Upper lobe of left lung (tissue), 6 donors: Measurements from ENCODE around the gene RENBP. TPM values are rescaled to one million over a fixed set of nuclear protein-coding genes. Genes with fewer than 3 reads are reported as not detected.

ENCODE experiments used
- ATAC-seq, 2 donors: fragments of 200-7000 bp; cut with Tn5 transposase; one replicate each; pipeline ENCODE4 v1.9.1; 2022; ENCODE audit warnings: mild to moderate bottlenecking in 2 of 2, moderate library complexity in 2 of 2; ENCODE audit not compliant: low FRiP score in 2 of 2
- DNase-seq, 2 donors: peaks; one replicate each; pipeline ENCODE4 v3.0.0-alpha.2; 2019 to 2020
- H3K27ac ChIP-seq, 4 donors: fragments of 200-600 bp; sonication (generic); one replicate each; pipeline ENCODE4 v1.5.1; 2016 to 2019
- H3K27me3 ChIP-seq, 4 donors: fragments of 200-600 bp; sonication (generic); one replicate each; pipeline ENCODE4 v1.5.1; 2017 to 2019
- H3K36me3 ChIP-seq, 4 donors: fragments of 200-600 bp; sonication (generic); one replicate each; pipeline ENCODE4 v1.5.1; 2016 to 2019
- H3K4me1 ChIP-seq, 4 donors: fragments of 200-600 bp; sonication (generic); one replicate each; pipeline ENCODE4 v1.5.1; 2018 to 2019
- H3K4me3 ChIP-seq, 4 donors: fragments of 200-600 bp; sonication (generic); one replicate each; pipeline ENCODE4 v1.5.1; 2017 to 2019; ENCODE audit warnings: mild to moderate bottlenecking in 2 of 4, moderate library complexity in 1 of 4
- H3K9me3 ChIP-seq, 4 donors: fragments of 200-600 bp; sonication (generic); one replicate each; pipeline ENCODE4 v1.5.1; 2018 to 2019
- EP300 ChIP-seq, 4 donors: sonication (generic); formaldehyde crosslinking; IDR thresholded peaks; one replicate each; pipeline ENCODE4 v1.5.1; 2017; ENCODE audit warnings: antibody characterized with exemption in 4 of 4, control low read depth in 2 of 4
- POLR2A ChIP-seq, 4 donors: fragments of 450-650 bp; IDR thresholded peaks; one replicate each; pipeline ENCODE4 v1.5.1; 2016 to 2017; ENCODE audit warnings: antibody characterized with exemption in 4 of 4, mild to moderate bottlenecking in 2 of 4
- POLR2AphosphoS5 ChIP-seq, 2 donors: sonication (generic); formaldehyde crosslinking; IDR thresholded peaks; one replicate each; pipeline ENCODE4 v1.5.1; 2017; ENCODE audit warnings: antibody characterized with exemption in 2 of 2
- WGBS, 2 donors: methylation state at CpG; one replicate each; pipeline ENCODE4 v1.1.5; 2017 to 2018; 5-methylcytosine and 5-hydroxymethylcytosine counted together
- small RNA-seq, 4 donors: library from RNA; depleted of rRNA; stranded (forward); fragments of <200 nt; gene quantifications; one replicate each; pipeline ENCODE3, GENCODE V24; 2016
- total RNA-seq, 6 donors: library from RNA; depleted of rRNA in 4 of 6; stranded (reverse); fragments of >200 nt in 4 of 6; gene quantifications; one replicate each; pipeline versions ENCODE4 v1.1.0 to v1.2.1, GENCODE V29; 2016 to 2021
- TF ChIP-seq, protein P1 (sequence below), 6 experiments: fragments of 450-650 bp in 4 of 6; fragments of 200-600 bp in 2 of 6; sonication (generic) in 2 of 6; IDR thresholded peaks; one replicate each; pipeline ENCODE4 v1.5.1; 2016 to 2019; ENCODE audit warnings: antibody characterized with exemption in 6 of 6
- donor health status: DM: no; HTN: no; CAD: no; lungs with moderate emphysema.
- donor health status: DM: no; HTN: yes; CAD: no; lungs with severe emphysema.

Gene RENBP
- total RNA-seq, 6 donors from 2014 or later, result 32.8 to 81.7 (median 54.5) TPM

GRCh38 chrX:153888344-153888743 lies 56.1 kb downstream of the RENBP start:
- H3K27ac ChIP-seq, result no peak overlapping the region
- TF ChIP-seq EP300 (IDR thresholded peaks at IDR 0.05), result no peak
- no peak for TF ChIP-seq POLR2AphosphoS5 (IDR thresholded peaks at IDR 0.05)
- TF ChIP-seq POLR2A (IDR thresholded peaks at IDR 0.05), result no peak
- TF ChIP-seq, protein P1, sequence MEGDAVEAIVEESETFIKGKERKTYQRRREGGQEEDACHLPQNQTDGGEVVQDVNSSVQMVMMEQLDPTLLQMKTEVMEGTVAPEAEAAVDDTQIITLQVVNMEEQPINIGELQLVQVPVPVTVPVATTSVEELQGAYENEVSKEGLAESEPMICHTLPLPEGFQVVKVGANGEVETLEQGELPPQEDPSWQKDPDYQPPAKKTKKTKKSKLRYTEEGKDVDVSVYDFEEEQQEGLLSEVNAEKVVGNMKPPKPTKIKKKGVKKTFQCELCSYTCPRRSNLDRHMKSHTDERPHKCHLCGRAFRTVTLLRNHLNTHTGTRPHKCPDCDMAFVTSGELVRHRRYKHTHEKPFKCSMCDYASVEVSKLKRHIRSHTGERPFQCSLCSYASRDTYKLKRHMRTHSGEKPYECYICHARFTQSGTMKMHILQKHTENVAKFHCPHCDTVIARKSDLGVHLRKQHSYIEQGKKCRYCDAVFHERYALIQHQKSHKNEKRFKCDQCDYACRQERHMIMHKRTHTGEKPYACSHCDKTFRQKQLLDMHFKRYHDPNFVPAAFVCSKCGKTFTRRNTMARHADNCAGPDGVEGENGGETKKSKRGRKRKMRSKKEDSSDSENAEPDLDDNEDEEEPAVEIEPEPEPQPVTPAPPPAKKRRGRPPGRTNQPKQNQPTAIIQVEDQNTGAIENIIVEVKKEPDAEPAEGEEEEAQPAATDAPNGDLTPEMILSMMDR (IDR thresholded peaks at IDR 0.05), result no peak
- no peak for DNase-seq
- no peak for ATAC-seq
- H3K4me3 ChIP-seq, result no peak overlapping the region
- H3K36me3 ChIP-seq, result no peaks in the 10 kb centered on the region
- no peaks in the 10 kb centered on the region for H3K9me3 ChIP-seq
- H3K27me3 ChIP-seq, result peaks cover 0 to 28% (median 3%) of the 10 kb centered on the region in 4 donors
- peaks cover 0 to 14% (median 3%) of the 10 kb centered on the region in 4 donors for H3K4me1 ChIP-seq
- WGBS, 2 donors, result 55 to 62% methylated on average over 5 to 6 of the region's 6 CpGs

GRCh38 chrX:153887385-153887784 lies 57.1 kb downstream of the RENBP start:
- no peaks in the 10 kb centered on the region for H3K9me3 ChIP-seq
- no peak for DNase-seq
- 42 to 68% methylated on average over 2 to 8 of the region's 8 CpGs for WGBS, 2 donors
- peaks cover 0 to 14% (median 3%) of the 10 kb centered on the region in 4 donors for H3K4me1 ChIP-seq
- ATAC-seq, result no peak
- no peak overlapping the region for H3K27ac ChIP-seq
- TF ChIP-seq POLR2AphosphoS5 (IDR thresholded peaks at IDR 0.05) (no peak), POLR2A (IDR thresholded peaks at IDR 0.05) (no peak), EP300 (IDR thresholded peaks at IDR 0.05) (no peak)
- TF ChIP-seq, protein P1 (IDR thresholded peaks at IDR 0.05), result no peak
- H3K36me3 ChIP-seq, result no peaks in the 10 kb centered on the region
- H3K27me3 ChIP-seq, result peaks cover 0 to 36% (median 3%) of the 10 kb centered on the region in 4 donors
- H3K4me3 ChIP-seq, result no peak overlapping the region

DNA sequence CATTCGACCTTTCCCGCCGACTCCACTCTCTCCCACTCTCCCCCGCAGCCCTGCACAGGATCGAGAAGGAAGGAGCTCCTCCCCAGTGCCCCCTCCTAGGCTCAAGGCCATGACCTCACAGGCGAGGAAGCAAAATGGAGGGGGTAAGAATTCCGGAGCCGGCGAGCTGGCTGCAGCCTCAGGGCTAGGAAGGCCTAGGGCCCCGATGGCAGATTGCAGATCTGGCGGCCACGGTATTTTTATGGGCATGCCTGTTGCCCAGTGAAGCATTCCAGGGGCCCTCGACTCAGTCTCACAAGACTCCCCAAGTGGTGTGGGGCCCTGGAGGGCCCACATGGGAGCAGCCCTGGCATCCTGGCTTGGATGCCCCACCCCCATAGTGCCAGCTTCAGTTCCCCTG lies 57.5 kb downstream of the RENBP start:
- ATAC-seq, result no peak
- TF ChIP-seq, protein P1 (IDR thresholded peaks at IDR 0.05), result no peak
- TF ChIP-seq POLR2A (IDR thresholded peaks at IDR 0.05) (no peak), POLR2AphosphoS5 (IDR thresholded peaks at IDR 0.05) (no peak), EP300 (IDR thresholded peaks at IDR 0.05) (no peak)
- H3K36me3 ChIP-seq, result no peaks in the 10 kb centered on the region
- H3K4me1 ChIP-seq, result peaks cover 0 to 14% (median 3%) of the 10 kb centered on the region in 4 donors
- no peak for DNase-seq
- no peak overlapping the region for H3K27ac ChIP-seq
- no peak overlapping the region for H3K4me3 ChIP-seq
- H3K27me3 ChIP-seq, result peaks cover 0 to 36% (median 3%) of the 10 kb centered on the region in 4 donors
- H3K9me3 ChIP-seq, result no peaks in the 10 kb centered on the region
- 33 to 44% methylated on average over 9 to 12 of the region's 13 CpGs for WGBS, 2 donors

DNA sequence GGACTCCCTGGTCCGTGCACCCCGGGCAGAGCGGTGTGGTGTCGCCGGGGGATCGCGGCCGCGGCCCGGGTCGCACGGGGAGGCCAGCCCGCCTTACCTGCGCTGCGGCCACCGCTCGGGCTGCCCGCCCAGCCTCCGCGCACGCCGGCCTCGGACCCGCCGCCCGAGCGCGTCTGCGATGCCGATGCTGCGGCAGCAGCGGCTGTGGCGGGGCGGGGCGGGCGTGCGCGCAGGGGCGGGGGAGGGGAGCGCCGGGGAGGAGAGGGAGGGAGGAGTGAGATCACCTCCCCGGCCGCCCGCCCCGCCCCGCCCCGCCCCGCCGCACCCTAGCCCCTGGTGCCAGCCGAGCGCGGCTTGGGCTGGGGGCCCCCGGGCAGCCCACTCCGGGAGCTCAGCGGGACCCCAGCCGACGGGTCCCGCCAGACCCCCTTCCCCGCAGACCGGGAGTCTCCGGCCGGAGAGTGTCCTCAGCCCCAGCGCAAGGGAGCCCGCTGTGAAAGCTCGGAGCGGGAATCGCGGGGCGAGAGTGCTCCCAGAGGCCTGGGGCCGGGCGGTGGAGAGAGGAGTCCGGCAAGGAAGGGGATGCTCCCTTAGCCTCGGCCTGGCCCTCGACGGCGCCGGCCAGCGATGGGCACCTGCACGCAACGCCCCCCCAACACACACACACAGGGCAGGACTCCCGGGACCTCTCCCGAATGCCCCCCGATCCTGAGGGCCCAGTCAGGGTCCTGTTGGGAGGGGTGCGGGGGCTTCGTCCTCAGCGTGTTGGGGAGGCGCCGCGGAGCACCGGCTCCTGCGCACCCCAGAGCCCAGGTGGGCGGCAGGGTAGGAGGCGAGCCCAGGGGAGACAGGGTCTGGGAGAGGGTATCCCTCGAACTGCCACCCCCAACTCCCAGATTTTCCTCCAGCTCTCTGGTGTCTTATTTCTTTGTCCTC lies 58.2 kb downstream of the RENBP start, which contains the start of gene L1CAM:
Gene L1CAM, minus strand, starts transcription at position 206 of the 936 bp plus-strand sequence. CDS start 10,337 bp downstream, outside the sequence.
- no peaks in the 10 kb centered on the region for H3K9me3 ChIP-seq
- DNase-seq, result no peak
- H3K27ac ChIP-seq, result no peak within 1 kb of the TSS
- H3K27me3 ChIP-seq, result peaks cover 0 to 36% (median 3%) of the 10 kb centered on the region in 4 donors
- TF ChIP-seq EP300 (IDR thresholded peaks at IDR 0.05) (no peak), POLR2AphosphoS5 (IDR thresholded peaks at IDR 0.05) (no peak), POLR2A (IDR thresholded peaks at IDR 0.05) (no peak)
- TF ChIP-seq, protein P1 (IDR thresholded peaks at IDR 0.05), result no peak
- peak within 1 kb of the TSS in 3 of 4 donors; percentile 10 to 20 (median 14) for H3K4me3 ChIP-seq
- H3K4me1 ChIP-seq, result peaks cover 0 to 14% (median 3%) of the 10 kb centered on the region in 4 donors
- no peak for ATAC-seq
- no peaks in the 10 kb centered on the region for H3K36me3 ChIP-seq
- 14 to 22% methylated on average over 1 to 33 of the region's 94 CpGs for WGBS, 2 donors

Small RNAs within 50 kb of the gene (small RNA-seq; reads per million reads assigned to genes)
- gene MIR3202-1, result 0 to 0.43 (median 0.20) reads per million in 4 donors

Other genes with a start within 250 kb of the RENBP start
- gene BCAP31, start 220.3 kb downstream of the RENBP start, total RNA-seq, result 100 to 1,000 TPM; 110 to 236 (median 132) TPM
- gene ABCD1, start 219.8 kb downstream of the RENBP start, total RNA-seq, result 10 to 100 TPM in 5 of 6 donors, 1 to 10 TPM in 1; 9.8 to 28.1 (median 17.9) TPM
- 10 to 100 TPM in 1 of 6 donors, 1 to 10 TPM in 5; 1.3 to 21.0 (median 2.9) TPM for gene PLXNB3, start 180.4 kb downstream of the RENBP start, total RNA-seq
- under 1 TPM in 4 of 6 donors, not detected in 2; 0.20 to 0.44 (median 0.23) TPM for gene SRPK3, start 163.6 kb downstream of the RENBP start, total RNA-seq
- gene IDH3G, start 150.3 kb downstream of the RENBP start, total RNA-seq, result 10 to 100 TPM; 43.5 to 98.5 (median 57.4) TPM
- 100 to 1,000 TPM in 4 of 6 donors, 10 to 100 TPM in 2; 70.2 to 328 (median 172) TPM for gene SSR4, start 150.0 kb downstream of the RENBP start, total RNA-seq
- 1 to 10 TPM; 1.6 to 8.9 (median 6.3) TPM for gene PDZD4, start 114.1 kb downstream of the RENBP start, total RNA-seq
- gene L1CAM, start 58.5 kb downstream of the RENBP start, total RNA-seq, result 10 to 100 TPM in 1 of 6 donors, 1 to 10 TPM in 2, under 1 TPM in 2, not detected in 1; 0.52 to 10.0 (median 1.1) TPM
- 1 to 10 TPM in 3 of 6 donors, not detected in 3; 1.2 to 2.8 (median 1.4) TPM for gene AVPR2, start 40.0 kb downstream of the RENBP start, total RNA-seq
- gene ARHGAP4, start 18.4 kb downstream of the RENBP start, total RNA-seq, result 100 to 1,000 TPM in 2 of 6 donors, 10 to 100 TPM in 4; 33.4 to 353 (median 82.6) TPM
- gene NAA10, start 9.6 kb downstream of the RENBP start, total RNA-seq, result 100 to 1,000 TPM in 2 of 6 donors, 10 to 100 TPM in 4; 30.7 to 116 (median 76.2) TPM
- 10 to 100 TPM; 40.8 to 78.9 (median 52.2) TPM for gene HCFC1, start 27.2 kb upstream of the RENBP start, total RNA-seq
- gene TMEM187, start 28.1 kb upstream of the RENBP start, total RNA-seq, result 10 to 100 TPM in 2 of 6 donors, 1 to 10 TPM in 4; 2.1 to 17.7 (median 5.0) TPM
- gene IRAK1, start 75.3 kb upstream of the RENBP start, total RNA-seq, result 100 to 1,000 TPM in 4 of 6 donors, 10 to 100 TPM in 2; 49.4 to 236 (median 125) TPM
- 100 to 1,000 TPM in 1 of 6 donors, 10 to 100 TPM in 5; 43.3 to 110 (median 59.3) TPM for gene MECP2, start 153.1 kb upstream of the RENBP start, total RNA-seq
- not detected for gene OPN1LW, start 199.6 kb upstream of the RENBP start, total RNA-seq
- gene OPN1MW, start 238.0 kb upstream of the RENBP start, total RNA-seq, result not detected